Mucosa of gallbladder (tissue), 1 donor: ENCODE data around the gene NR3C2. TPM values are rescaled to one million over a fixed set of nuclear protein-coding genes. Genes with fewer than 3 reads are reported as not detected.

Experiments used
- DNase-seq: peaks from one replicate; pipeline ENCODE4 v3.0.0-alpha.2; 2020; ENCODE audit warnings: low spot score
- total RNA-seq: library from RNA; stranded (reverse); gene quantifications from one replicate; pipeline ENCODE4 v1.2.1, GENCODE V29; 2021
- donor health status: DM: no; HTN: no; CAD: no.

Gene NR3C2
- total RNA-seq, 1 donor from 2014 or later = 29.4 TPM

DNA sequence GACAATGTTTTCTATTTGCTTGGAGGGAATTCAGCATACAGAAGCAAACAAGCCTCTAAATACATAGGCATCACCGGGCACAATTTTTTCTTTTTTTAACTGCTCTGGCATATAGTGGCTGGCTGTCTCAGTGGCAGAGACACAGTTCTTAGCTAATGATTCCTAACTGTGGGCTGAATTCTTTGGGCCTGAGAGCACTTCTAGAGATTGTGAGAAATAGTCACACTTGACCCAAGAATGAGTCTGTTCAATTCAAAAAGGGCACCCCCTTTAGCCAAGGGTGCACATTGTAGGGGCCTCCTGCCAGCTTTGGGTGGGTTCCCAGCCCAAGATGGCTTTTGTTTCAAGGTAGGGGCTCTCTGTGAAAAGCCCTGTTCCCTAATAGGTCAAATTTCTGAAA is 364.6 kb downstream of the NR3C2 start:
- no peak for DNase-seq

DNA sequence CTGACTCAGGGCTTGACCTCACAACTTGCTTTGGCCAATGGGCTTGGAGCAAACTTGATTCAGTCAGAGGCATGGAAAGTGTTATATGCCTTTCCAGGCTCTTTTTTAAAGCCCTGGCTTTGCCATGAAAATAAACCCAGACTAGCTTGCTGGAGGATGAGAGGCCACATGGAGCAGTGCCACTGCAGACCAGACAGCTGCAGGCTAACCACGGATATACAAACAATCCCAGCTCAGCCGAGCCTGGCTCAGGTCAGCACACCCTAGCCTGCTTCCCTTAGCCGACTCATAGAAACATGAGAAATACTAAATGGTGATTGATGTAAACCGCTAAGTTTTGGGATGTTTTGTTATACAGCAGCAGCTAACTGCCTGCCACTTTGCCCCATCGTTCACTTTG is 365.2 kb downstream of the NR3C2 start:
- no peak for DNase-seq

DNA sequence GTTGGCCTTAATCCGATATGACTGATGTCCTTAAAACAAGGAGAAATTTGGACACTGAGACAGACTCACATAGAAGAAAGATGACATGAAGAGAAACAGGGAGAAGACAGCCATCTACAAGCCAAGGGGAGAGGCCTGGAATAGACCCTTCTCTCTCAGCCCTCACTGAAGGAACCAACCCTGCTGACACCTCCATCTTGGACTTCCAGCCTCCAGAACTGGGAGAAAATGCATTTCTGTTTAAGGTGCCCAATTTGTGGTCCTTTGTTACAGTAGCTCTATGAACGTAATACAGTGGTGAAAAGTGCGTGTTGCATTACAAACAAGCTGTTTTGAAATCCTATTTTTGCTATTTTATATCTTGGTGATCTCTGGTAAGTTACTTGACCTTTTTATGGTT is 366.8 kb downstream of the NR3C2 start:
- DNase-seq = no peak

DNA sequence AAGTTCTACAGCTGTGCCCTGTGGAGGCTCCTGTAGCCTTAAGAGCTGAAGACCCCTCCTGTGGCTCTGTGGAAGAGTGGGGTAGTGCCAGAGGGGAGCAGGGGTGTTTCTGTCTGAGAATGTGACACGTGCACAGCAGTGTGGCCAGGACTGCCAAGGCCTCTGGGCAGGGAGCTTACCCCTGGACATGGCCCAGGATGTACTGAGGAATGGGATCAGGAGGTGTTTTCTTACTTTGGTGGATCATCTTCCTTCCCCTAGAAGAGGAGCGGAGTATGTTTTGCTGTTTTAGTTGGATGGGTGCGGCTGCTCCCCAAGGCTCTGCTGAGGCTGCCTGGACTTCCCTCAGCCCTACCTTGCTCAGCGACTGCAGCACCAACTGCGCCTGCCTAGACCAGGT is 367.8 kb downstream of the NR3C2 start:
- no peak for DNase-seq

DNA sequence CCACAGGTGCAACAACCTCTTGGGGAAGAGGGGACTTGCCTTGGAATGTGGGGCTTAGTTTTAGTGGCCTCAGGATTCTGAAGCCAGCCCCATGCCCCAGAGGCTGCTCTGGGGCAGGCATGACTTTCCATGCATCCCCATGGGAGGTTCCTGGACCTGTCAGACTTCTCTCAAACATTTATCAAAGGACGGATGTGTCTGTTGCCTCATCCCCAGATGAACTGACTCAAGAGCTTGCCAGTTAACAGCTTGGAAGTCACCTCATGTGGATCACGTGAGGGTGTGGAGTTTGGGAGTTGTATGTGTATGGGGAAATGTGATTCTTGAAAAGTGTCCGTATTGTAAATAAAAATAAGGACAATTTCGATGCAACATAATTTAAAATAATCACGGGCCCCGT is 368.9 kb downstream of the NR3C2 start:
- no peak for DNase-seq

DNA sequence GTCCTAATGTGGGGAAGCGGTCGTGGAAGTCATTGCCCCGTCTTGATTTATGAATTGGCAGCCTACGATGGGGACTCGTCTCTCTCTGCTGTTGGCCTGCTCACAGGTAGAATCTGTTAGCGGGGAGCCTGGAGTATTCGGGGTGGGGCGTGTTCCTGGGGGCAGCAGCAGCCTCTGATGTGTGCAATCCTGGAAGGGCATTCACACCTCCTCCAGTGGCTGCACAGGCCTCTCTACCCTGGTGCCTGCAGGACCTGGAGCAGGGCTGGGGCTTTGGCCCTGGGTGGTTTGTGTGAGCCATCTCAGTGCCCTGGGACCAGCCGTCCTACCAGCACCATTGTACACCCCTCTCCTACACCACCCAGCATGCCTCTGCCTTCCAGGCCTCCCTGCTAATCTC is 369.4 kb downstream of the NR3C2 start:
- DNase-seq = no peak

DNA sequence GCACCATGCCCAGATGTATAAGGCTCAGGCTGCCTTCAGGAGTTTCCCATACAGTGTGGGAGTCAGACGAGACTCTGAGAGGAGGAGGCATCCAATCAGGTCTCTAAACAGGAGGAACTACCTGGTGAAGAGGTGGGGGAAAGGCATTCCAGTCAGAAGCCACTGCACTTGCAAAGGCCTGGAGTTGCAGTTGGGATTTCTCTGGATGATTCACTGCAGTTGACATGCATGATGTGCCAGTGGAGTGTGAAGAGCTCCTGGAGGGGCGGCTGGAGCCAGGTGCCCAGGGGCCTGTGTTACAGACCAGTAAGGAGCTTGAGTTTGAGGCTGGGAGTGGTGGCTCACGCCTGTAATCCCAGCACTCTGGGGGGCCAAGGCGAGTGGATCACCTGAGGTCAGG is 371.2 kb downstream of the NR3C2 start:
- DNase-seq = no peak

DNA sequence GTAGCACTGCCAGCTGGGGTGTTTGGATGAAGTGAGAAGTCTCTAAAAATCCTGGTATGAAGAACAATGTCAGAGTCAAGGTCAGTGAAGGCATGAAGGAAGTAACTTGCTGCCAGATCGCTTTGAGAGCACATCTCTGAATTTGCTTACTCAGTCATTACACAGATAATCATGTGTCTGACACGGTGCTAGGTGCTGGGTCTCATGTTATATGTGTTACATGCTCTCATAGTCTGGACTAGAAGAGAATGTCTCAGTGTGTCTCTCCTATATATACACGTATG is 372.4 kb downstream of the NR3C2 start:
- DNase-seq = no peak

DNA sequence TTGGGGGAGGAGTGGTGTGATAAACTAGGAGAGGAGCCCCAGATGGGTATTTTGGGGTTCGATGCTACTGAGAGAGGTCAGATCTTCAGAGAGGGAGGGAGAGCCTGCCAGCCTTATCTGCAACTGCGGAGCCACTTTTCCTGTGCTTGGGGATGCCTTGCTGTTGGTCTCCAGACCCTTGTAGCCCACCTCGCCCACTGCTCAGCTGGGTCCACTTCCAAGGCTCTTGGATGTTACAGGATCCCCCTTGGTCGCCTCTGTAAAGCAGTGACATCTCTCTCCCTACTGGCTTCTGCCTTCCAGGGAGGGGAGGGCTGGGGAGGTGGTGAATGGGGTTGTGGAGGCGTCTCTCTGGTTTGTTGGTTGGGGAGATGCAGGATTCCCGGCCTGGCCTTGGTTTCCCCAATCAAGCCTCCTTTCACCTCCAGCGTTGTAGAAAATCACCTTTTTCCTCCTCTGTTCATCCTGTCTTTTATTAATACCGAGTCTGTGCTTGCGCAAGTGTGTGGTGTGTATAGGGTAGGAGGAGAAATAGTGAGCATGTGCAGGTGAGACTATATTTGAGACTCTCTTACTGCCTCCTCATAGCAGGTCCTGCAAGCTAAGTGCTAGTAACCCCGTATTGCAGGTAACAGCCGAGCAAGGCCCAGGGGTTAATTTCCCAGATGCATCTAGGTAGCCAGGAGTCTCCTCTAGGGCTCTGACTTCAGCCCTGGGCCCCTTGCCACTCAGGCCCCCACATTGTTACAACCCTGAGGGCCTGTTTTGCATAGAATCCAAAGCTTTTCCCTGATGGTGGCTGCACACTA is 372.9 kb downstream of the NR3C2 start:
- DNase-seq = no peak

DNA sequence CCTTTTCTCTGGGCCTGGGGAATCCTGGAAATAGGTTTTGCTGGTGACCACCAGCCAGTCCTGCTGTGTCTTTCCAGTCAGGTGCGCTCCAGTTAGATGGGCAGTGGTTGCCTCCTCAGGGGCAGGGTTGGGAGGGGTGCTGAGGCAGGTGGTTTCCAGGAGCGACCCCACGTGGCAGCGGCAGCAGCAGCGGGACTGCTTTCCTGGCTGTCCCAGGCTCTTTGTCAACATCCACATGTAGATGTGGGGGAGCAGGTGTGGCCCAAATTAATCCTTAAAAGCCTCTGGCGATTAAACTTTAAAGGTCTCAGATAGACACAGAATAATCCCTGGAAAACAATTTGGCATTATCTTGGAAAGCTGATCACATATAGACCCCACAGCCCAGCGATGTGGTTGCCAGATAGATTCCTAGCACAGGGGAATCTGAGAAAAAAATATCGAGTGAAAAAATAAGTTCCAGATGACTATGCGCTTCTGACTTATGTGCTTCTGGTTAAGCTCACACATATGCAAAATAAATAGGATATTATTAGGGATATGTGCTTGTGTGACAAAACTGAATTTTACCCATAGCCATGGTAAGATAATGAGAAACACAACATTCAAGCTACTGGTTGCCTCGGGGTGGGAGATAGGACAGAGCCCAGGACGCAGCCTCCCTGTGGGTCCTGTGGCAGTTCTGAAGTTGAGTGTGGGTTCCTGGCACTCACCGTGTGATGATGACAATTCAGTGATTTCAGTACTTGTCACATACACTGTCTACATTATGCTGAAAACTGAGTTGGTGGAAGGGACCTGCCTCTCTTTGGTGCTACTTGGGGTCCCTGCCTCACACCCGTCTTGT is 373.9 kb downstream of the NR3C2 start:
- DNase-seq = no peak

DNA sequence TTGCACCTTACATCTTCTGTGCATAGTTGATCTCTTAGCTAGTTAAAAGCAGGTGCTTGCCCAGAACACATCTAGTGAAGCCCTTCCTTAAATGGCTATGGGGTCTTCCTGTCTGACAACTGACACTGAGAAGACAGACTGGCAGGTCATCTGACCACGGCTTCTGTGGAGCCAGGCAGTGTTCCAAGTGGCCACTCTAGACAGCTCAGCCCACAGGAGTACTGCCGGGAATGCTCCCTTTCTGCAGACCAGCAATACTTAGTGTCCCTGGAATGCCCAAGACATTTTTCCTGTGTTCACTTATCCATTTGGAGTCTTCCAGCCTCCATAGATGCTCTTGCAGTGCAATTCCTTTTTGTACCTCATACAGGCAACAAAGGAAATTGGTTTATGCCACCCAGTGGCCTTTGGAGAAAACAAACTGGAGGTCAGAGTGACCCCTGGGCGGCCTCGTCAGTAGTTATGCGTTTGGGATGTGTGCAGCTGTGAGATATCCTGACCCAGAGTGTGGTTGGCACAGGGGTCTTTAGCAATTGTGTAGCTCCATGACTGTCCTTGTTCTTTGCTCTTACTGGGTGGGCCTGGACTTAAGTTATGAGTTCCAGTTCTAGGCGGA is 374.8 kb downstream of the NR3C2 start:
- DNase-seq = no peak

DNA sequence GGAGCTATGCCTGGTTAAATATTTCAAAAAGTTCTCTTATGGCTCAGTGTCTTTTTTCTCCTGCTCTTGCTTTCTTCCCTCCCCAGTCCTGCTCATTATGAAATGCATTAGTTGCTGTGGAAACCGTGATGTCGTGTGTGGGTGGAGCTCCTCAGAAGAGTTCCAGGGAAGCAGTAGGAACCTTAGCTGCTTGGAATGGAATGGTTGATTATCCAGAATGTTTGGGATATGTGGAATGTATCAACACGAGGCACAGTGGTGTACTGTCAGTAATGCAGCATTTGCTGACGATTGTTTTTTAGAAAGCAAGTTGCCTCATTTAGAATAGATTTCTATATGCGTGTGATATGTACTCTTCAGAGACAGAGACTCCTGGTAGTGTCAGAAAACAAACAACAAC is 377.1 kb downstream of the NR3C2 start:
- DNase-seq = peak; percentile 60

DNA sequence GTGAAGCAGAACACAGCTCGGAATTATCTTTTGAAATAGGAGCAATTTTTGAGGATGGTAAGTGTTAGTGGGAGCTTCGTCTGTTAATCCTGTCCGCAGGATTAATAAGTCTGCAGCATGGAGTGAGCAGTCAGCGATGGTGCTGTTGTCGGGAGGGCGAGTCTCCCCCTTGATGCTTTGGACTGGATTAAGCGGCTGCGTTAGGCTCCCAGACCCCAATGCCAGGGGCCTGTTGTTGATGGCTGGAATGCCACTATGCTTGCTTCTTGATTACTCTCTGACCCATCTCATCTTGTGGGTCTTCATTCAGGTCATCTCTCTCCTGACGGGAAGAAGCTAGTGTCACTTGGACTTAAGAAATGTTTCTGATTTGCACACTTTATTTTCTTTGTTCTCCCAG is 377.8 kb downstream of the NR3C2 start:
- no peak for DNase-seq

DNA sequence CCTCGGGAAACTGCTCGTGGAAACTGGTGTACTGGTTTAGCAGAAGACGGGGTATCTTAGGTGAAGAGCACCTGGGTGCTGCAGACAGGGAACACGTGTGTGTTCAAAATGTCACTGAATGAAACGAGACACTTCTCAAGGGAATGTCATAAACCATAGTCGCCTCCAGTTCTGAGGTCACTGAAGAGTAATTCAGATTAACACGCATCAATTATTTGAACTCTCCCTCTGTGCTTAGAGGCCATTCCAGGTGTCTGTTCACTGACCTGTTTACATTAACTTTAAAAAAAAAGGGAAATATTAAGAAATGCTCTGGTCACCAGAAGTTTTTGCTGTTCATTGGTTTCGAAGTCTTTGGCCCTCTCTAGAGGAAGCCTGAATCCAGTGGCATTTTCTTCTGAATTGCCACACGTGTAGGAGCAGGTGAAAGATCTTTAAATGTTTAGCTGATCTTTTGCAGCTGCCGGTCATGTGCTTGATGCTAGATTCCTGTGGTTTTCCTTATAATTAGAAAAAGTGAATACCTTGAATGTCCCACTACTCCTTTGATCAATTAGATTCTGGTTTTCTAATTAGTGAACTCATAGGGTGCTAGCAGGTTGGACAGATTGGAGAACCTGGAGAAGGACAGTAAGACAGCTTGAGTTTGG is 379.8 kb downstream of the NR3C2 start:
- no peak for DNase-seq

DNA sequence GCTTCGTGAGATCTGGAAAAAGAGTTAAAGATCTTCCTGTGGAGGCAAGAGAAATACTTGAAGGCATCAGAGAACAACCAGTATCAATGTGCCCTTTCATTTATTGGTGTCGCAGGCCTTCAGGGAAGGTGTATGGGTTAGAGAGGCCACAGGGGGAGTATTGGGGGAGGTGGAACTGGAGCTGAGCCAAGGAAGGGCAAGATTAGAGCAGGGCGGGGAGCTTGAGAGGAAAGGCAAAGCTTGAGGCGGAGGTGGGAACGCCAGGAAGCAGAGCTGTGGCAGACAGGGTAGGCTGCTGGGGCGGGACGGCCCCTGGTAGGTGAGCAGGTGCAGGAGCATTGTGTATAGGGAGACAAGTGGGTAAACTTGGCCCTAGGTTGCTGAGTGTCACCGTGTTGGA is 380.4 kb downstream of the NR3C2 start:
- no peak for DNase-seq

DNA sequence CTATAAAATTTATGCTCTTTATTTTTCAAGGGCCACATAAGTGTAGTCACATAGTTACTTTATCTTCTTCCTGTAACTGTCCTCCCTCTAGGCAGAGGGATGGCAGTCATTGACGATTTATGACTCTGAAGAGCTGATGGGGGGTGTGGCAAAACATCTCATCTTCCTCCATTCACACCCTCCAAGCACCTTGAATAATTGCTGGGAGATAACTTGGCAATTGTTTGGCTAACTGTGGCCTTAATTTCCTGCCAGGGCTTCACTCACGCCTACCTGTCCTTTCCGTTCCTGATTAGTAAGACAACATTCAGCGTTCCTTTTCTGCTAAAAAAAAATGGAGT is 381.1 kb downstream of the NR3C2 start:
- DNase-seq = no peak

DNA sequence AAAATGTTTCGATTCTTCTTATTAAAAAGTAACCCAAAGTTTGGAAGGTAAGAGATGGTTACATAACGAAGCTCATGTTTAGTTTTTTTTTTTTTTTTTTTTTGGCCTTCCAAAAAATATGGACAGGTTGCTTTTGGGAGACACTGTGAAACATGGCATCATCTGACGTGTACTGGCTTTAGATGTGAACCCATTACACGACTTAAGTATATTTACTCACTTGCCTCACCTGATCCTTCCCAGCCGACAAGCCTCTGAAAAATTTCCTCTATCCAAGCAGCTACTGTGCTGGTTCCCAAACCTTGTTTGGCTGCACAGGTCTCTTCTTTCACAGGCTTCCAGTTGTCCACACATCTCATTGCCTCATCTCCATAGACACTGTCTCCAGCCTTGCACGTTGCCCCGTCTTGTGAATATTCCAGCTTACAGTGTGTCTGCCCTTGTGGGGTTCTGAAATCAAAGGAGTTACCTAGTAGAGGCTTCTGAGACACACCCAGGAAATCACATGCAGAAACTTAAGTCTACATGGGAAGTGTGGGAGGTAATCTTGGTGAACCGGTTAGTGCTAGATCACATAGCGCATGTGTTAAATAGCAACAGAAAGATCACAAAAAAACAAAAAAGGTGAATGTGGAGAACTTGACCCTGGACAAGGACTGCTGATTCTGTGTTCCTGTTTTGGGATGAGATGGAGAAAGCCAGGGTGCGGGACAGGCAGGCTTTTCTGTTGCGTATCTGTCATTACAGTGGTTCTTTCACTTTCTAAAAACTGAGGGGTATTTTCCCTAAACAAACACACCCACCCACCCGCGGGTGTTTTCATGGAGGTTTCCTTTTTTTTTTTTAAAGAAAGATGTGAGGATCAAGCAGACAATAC is 381.7 kb downstream of the NR3C2 start:
- peak; percentile 34 for DNase-seq

DNA sequence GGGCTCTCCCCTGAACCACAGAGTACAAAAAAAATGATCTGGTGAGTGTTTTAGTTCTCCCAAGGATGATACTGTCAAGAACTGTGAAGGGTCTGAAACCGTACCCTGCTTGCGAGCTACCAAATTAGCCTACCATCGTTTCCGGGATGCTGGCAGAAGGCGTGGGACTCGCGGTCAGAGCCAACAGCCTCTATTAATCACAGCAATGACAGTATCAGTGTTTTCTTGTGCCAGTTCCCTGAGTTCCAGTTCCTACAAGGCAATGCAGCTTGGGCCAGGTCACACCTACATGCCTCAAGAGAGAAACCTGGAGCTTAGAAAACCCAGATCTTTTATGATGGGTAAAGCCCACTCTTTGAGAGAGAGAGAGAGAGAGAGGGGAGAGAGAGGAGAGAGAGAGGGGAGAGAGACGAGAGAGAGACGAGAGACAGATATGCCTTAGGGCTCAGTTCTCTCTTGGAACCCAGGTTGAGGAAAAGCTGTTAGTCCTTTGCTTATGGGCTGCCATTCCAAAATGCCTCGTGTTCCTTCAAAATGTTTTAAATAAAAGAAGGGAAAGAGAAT is 382.5 kb downstream of the NR3C2 start:
- DNase-seq = peak; percentile 32

DNA sequence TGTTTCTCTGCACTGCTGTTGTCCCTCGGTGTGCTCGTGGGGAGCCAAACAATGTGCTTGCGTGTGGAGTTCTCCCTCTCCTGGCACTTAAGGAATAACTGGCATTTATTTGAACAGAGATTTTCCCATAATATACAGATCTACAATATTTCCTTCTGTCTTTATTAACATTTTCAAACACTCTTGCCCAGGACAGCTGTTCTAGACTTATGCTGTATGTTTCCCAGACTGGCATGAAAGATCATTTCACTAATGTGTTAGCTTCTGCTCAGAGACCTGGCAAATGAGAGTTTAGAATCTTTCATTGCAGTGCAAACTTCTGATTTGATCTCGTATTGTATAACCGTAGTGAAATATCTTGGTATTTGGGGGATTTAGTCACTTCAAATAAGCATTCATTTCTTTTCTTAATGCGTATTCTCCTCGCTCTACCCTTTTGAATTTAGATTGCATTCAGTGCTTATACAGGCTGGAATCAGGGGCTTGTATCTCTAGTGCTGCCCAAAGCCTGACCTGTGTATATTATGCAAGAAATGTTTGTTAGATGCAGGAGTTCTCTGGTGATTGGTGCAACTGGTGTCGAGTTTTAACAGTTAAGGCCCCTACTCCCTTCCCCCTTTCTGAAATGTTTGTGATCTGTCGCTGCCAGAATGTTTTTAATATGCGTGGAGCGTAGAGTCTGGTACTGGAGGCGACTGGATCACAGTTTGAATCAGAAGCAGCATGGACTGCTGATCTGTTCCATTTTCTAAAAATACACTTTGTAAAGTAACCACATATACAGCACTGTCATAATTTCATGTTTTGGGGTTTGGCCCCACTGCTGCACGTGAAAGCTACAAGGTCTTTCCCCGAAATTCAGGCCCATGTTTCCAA is 384.0 kb downstream of the NR3C2 start:
- no peak for DNase-seq

DNA sequence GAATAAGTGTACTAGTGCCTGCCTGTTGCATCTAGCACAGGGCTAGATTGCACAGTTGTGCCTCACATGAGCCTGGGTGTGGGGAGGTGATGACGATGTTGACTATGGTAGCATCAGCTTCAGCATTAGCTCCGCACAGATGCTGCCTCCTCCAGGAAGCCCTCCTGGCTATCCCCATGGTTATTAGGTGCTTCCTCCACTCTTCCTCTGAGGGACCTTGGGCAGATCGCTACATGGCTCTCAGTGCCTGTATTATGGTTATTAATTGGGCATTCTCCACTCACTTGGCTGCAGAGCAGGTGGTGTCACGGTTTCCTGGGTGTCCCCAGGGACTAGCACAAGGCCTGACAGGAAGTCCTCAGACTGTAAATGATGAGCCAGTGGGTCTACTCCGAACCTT is 384.7 kb downstream of the NR3C2 start:
- DNase-seq = no peak
